OCI-LY1 (cell line): ENCODE data around the gene TNFRSF21.
A peak's percentile ranks its signal among the peaks of the same experiment; 100 is the strongest.

ENCODE experiments used
- H2AFZ ChIP-seq: fragments of 200-600 bp; sonication (generic), shearing (Covaris generic); 2 replicates; pipeline ENCODE4 v1.6.0; 2014; ENCODE audit warnings: antibody characterized with exemption, mild to moderate bottlenecking, low read length
- H3F3A ChIP-seq: fragments of 200-600 bp; sonication (generic), shearing (Covaris generic); 2 replicates; pipeline ENCODE4 v1.6.0; 2014; ENCODE audit warnings: mild to moderate bottlenecking, antibody characterized with exemption, low read length, moderate library complexity; ENCODE audit not compliant: insufficient read depth
- H3K27ac ChIP-seq: fragments of 200-600 bp; sonication (generic); 2 replicates; pipeline ENCODE4 v1.5.1; 2014; ENCODE audit warnings: low read length, mixed run types, mild to moderate bottlenecking, low read depth; ENCODE audit not compliant: poor library complexity, severe bottlenecking
- H3K27me3 ChIP-seq: fragments of 200-600 bp; sonication (generic); 2 replicates; pipeline ENCODE4 v1.6.0; 2014; ENCODE audit warnings: antibody characterized with exemption, mild to moderate bottlenecking, low read length, moderate library complexity; ENCODE audit not compliant: insufficient read depth
- H3K36me3 ChIP-seq: fragments of 200-600 bp; sonication (generic); 2 replicates; pipeline ENCODE4 v1.6.1; 2014; ENCODE audit warnings: mild to moderate bottlenecking, antibody characterized with exemption, low read length, moderate library complexity, mixed read lengths; ENCODE audit not compliant: insufficient read depth
- H3K4me1 ChIP-seq: fragments of 200-600 bp; sonication (generic); 2 replicates; pipeline ENCODE4 v1.5.1; 2014; ENCODE audit warnings: mild to moderate bottlenecking, low read length, moderate library complexity; ENCODE audit not compliant: insufficient read depth, severe bottlenecking
- H3K4me2 ChIP-seq: fragments of 200-600 bp; sonication (generic), shearing (Covaris generic); 2 replicates; pipeline ENCODE4 v1.6.1; 2014; ENCODE audit warnings: low read length
- H3K4me3 ChIP-seq: fragments of 200-600 bp; sonication (generic); 2 replicates; pipeline ENCODE4 v1.5.1; 2014; ENCODE audit warnings: low read length, low read depth, mild to moderate bottlenecking, mixed read lengths; ENCODE audit not compliant: poor library complexity, severe bottlenecking
- H3K79me2 ChIP-seq: fragments of 200-600 bp; shearing (Covaris generic); 2 replicates; pipeline ENCODE4 v1.6.1; 2016; ENCODE audit warnings: mixed run types, low read length, mixed read lengths; ENCODE audit not compliant: insufficient read depth
- H3K9ac ChIP-seq: fragments of 200-600 bp; sonication (generic), shearing (Covaris generic); 2 replicates; pipeline ENCODE4 v1.6.1; 2014; ENCODE audit warnings: mild to moderate bottlenecking, low read length, mixed read lengths
- H3K9me2 ChIP-seq: fragments of 200-600 bp; sonication (generic), shearing (Covaris generic); 2 replicates; pipeline ENCODE4 v1.6.1; 2014; ENCODE audit warnings: low read depth, mild to moderate bottlenecking, low read length, mixed read lengths
- H3K9me3 ChIP-seq: fragments of 200-600 bp; shearing (Covaris generic); 2 replicates; pipeline ENCODE4 v1.6.1; 2014; ENCODE audit warnings: low read length, mixed read lengths
- H4K20me1 ChIP-seq: fragments of 200-600 bp; sonication (generic), shearing (Covaris generic); 2 replicates; pipeline ENCODE4 v1.6.0; 2016; ENCODE audit warnings: mild to moderate bottlenecking, low read length; ENCODE audit not compliant: insufficient read depth
- EZH2 ChIP-seq: fragments of 200-600 bp; sonication (generic), shearing (Covaris generic); IDR thresholded peaks from 2 replicates; pipeline ENCODE4 v1.8.0; 2017; ENCODE audit warnings: borderline replicate concordance, mixed run types, mild to moderate bottlenecking, antibody characterized with exemption, low read length, moderate library complexity, mixed read lengths
- TF ChIP-seq, protein P1 (sequence below): fragments of 200-600 bp; sonication (generic), shearing (Covaris generic); IDR thresholded peaks from 2 replicates; pipeline ENCODE4 v1.5.1; 2017; ENCODE audit warnings: mild to moderate bottlenecking, antibody characterized with exemption, low read length, moderate library complexity, mixed read lengths

The TNFRSF21 gene

DNA sequence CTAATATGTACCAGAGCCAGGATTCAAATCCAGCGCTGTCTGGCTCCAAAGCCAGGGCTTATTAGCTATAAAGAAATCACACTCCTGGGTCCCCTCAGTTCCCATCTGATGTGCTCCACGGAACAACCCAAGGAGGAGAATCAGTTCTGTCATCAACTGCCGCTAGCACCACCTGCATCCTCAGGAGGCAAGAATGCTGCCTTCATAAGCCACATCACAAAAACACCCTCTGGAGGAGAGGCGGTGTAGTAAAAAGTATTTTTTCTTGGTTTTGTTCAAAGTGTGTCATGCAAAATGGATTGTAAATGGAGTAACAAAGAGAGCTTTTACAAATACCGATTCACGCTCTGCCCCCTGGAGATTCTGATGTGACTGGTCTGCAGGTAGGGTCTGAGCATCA lies 57.1 kb downstream of the TNFRSF21 start:
- peak overlapping the region; percentile 22; the same call in 1 of the 2 replicates for H3K4me2 ChIP-seq
- H3K27ac ChIP-seq, result peak overlapping the region; percentile 75
- no peaks in the 10 kb centered on the region for H3K79me2 ChIP-seq
- TF ChIP-seq, protein P1, sequence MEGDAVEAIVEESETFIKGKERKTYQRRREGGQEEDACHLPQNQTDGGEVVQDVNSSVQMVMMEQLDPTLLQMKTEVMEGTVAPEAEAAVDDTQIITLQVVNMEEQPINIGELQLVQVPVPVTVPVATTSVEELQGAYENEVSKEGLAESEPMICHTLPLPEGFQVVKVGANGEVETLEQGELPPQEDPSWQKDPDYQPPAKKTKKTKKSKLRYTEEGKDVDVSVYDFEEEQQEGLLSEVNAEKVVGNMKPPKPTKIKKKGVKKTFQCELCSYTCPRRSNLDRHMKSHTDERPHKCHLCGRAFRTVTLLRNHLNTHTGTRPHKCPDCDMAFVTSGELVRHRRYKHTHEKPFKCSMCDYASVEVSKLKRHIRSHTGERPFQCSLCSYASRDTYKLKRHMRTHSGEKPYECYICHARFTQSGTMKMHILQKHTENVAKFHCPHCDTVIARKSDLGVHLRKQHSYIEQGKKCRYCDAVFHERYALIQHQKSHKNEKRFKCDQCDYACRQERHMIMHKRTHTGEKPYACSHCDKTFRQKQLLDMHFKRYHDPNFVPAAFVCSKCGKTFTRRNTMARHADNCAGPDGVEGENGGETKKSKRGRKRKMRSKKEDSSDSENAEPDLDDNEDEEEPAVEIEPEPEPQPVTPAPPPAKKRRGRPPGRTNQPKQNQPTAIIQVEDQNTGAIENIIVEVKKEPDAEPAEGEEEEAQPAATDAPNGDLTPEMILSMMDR, result peak; percentile 31; the same call in 1 of the 2 replicates
- TF ChIP-seq EZH2, result no peak
- H2AFZ ChIP-seq, result no peak overlapping the region
- H3K9me2 ChIP-seq, result no peaks in the 10 kb centered on the region
- H3K4me3 ChIP-seq, result no peak overlapping the region
- no peaks in the 10 kb centered on the region for H3K36me3 ChIP-seq
- no peaks in the 10 kb centered on the region for H3K9me3 ChIP-seq
- H4K20me1 ChIP-seq, result no peaks in the 10 kb centered on the region
- no peaks in the 10 kb centered on the region for H3F3A ChIP-seq
- no peaks in the 10 kb centered on the region for H3K27me3 ChIP-seq
- H3K4me1 ChIP-seq, result peaks cover 53% of the 10 kb centered on the region
- no peak overlapping the region for H3K9ac ChIP-seq

DNA sequence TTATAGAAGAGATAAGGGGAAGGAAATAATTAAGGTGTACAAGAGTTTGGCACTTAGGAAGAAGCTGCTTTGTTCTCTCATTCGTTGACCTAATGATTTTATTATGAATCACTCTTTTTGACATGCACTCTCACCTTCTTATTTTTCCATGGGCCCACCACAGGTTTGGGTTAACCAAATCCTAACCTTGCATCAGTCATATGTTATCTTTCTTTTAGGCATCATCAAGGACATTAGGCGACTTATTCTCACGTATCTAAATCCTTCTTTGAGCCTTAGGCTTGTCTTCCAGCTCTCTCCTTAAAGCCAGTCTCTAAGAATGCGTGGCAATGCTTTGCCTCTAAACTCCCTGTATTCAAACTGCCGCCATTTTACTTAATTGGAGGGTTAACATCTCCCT lies 58.3 kb downstream of the TNFRSF21 start:
- no peak overlapping the region for H3K4me3 ChIP-seq
- no peaks in the 10 kb centered on the region for H3F3A ChIP-seq
- no peaks in the 10 kb centered on the region for H3K36me3 ChIP-seq
- H3K79me2 ChIP-seq, result no peaks in the 10 kb centered on the region
- no peaks in the 10 kb centered on the region for H3K9me3 ChIP-seq
- no peaks in the 10 kb centered on the region for H4K20me1 ChIP-seq
- H2AFZ ChIP-seq, result no peak overlapping the region
- peaks cover 65% of the 10 kb centered on the region for H3K4me1 ChIP-seq
- no peak overlapping the region for H3K4me2 ChIP-seq
- no peaks in the 10 kb centered on the region for H3K27me3 ChIP-seq
- no peak for TF ChIP-seq EZH2
- TF ChIP-seq, protein P1, result no peak
- no peak overlapping the region for H3K9ac ChIP-seq
- H3K9me2 ChIP-seq, result no peaks in the 10 kb centered on the region
- H3K27ac ChIP-seq, result peak overlapping the region; percentile 75

DNA sequence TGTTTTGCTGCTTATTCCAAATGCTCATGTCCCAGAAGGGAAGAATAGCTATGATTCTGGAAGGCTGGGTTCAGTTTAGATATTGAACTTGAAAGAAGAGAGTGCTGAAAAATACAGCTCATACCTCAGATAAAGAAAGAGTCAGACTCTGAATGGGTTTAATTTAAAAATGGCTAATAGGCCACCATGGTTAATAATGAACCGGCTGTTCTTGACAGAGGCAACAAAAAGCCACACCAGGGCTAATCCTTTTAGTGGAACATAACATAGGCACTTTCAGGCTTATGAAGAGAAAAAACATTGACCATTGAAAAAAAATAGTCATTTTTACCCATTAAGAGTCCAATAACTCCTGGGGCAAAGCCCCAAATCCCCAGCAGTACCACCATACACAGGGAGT lies 59.4 kb downstream of the TNFRSF21 start:
- no peaks in the 10 kb centered on the region for H3K79me2 ChIP-seq
- H3K4me1 ChIP-seq, result peaks cover 76% of the 10 kb centered on the region
- H3K9me2 ChIP-seq, result no peaks in the 10 kb centered on the region
- no peaks in the 10 kb centered on the region for H3F3A ChIP-seq
- TF ChIP-seq EZH2, result no peak
- TF ChIP-seq, protein P1, result no peak
- H2AFZ ChIP-seq, result no peak overlapping the region
- H3K9me3 ChIP-seq, result no peaks in the 10 kb centered on the region
- no peaks in the 10 kb centered on the region for H3K36me3 ChIP-seq
- H3K9ac ChIP-seq, result no peak overlapping the region
- H3K27me3 ChIP-seq, result no peaks in the 10 kb centered on the region
- no peaks in the 10 kb centered on the region for H4K20me1 ChIP-seq
- peak overlapping the region; percentile 75 for H3K27ac ChIP-seq
- no peak overlapping the region for H3K4me2 ChIP-seq
- no peak overlapping the region for H3K4me3 ChIP-seq
